HG03108 (cell line): ENCODE results near the gene ZNF729.
"Not testable (repeated sequence)": the region's sequence is repeated elsewhere in the genome, so short reads cannot be mapped to it uniquely, and the experiment has no call there.

Source experiments
- ATAC-seq: cut with Tn5 transposase; IDR thresholded peaks from one replicate; pipeline ENCODE4 v1.9.1; 2021; ENCODE audit warnings: moderate library complexity; ENCODE audit not compliant: unreplicated experiment

Gene ZNF729

GRCh38 chr19:22286151-22286810, at the start of gene ZNF729:
ZNF729 (plus strand) TSS chr19:22286441; CDS start chr19:22286526, 85 bp downstream.
- no peak for ATAC-seq

GRCh38 chr19:22256856-22257255, 29.4 kb upstream of the ZNF729 start:
- ATAC-seq = no peak

- ATAC-seq = no peak
Observed at GRCh38 chr19:22257381-22257780, 28.9 kb upstream of the ZNF729 start.

- no peak for ATAC-seq
Observed at GRCh38 chr19:22257916-22258315, 28.3 kb upstream of the ZNF729 start.

- no peak for ATAC-seq
Observed at GRCh38 chr19:22260499-22260898, 25.7 kb upstream of the ZNF729 start.

- no peak for ATAC-seq
Observed at GRCh38 chr19:22261596-22261995, 24.6 kb upstream of the ZNF729 start.

GRCh38 chr19:22263121-22263520, 23.1 kb upstream of the ZNF729 start:
- ATAC-seq = no peak

GRCh38 chr19:22321554-22321953, 35.3 kb downstream of the ZNF729 start:
- ATAC-seq = not testable (repeated sequence)

- ATAC-seq = no peak
Observed at GRCh38 chr19:22326219-22326618, 40.0 kb downstream of the ZNF729 start.

- no peak for ATAC-seq
Observed at GRCh38 chr19:22327321-22327720, 41.1 kb downstream of the ZNF729 start.

GRCh38 chr19:22331521-22331920, 45.3 kb downstream of the ZNF729 start:
- ATAC-seq = no peak

GRCh38 chr19:22332924-22333323, 46.7 kb downstream of the ZNF729 start:
- ATAC-seq = no peak

GRCh38 chr19:22335716-22336115, 49.5 kb downstream of the ZNF729 start:
- no peak for ATAC-seq

- no peak for ATAC-seq
Observed at GRCh38 chr19:22354665-22355064, 68.4 kb downstream of the ZNF729 start.
